ENCODE results near the gene FAAP20.

DNA sequence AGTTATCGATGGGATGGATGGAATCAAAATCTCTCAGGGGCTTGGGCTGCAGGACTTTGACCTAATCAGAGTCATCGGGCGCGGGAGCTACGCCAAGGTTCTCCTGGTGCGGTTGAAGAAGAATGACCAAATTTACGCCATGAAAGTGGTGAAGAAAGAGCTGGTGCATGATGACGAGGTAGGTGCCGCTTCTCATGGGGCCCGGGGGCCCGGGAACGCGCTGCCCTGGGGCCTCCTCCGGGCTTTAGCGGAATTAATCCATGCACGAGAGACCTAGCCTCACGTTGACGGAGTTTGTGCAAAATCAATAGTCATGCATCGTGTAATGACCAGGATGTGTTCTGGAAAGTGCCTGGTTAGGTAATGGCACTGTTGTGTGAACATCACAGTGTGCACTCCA lies 43.8 kb downstream of the FAAP20 start:
- TF ChIP-seq, protein P1, sequence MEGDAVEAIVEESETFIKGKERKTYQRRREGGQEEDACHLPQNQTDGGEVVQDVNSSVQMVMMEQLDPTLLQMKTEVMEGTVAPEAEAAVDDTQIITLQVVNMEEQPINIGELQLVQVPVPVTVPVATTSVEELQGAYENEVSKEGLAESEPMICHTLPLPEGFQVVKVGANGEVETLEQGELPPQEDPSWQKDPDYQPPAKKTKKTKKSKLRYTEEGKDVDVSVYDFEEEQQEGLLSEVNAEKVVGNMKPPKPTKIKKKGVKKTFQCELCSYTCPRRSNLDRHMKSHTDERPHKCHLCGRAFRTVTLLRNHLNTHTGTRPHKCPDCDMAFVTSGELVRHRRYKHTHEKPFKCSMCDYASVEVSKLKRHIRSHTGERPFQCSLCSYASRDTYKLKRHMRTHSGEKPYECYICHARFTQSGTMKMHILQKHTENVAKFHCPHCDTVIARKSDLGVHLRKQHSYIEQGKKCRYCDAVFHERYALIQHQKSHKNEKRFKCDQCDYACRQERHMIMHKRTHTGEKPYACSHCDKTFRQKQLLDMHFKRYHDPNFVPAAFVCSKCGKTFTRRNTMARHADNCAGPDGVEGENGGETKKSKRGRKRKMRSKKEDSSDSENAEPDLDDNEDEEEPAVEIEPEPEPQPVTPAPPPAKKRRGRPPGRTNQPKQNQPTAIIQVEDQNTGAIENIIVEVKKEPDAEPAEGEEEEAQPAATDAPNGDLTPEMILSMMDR (IDR thresholded peaks at IDR 0.05), result no peak
- TF ChIP-seq EZH2 (IDR thresholded peaks at IDR 0.05; ENCODE audit: borderline replicate concordance, insufficient read depth, low read depth, low read length, poor library complexity, severe bottlenecking), result no peak

Measured in B cell (primary cell).